ENCODE data around the gene TTLL3. TPM values are rescaled to one million over a fixed set of nuclear protein-coding genes. Genes with fewer than 3 reads are reported as not detected.

TTLL3 gene
- total RNA-seq, 1 experiment from 2014 or later: 8.4 TPM

- ChIA-PET POLR2A (ENCODE audit: unreplicated experiment) (no interaction called here), CTCF (no interaction called here)
- Histone ChIP-seq H3K9me3 (ENCODE audit: low read length) (no peaks in the 10 kb centered on the region), H3K79me2 (ENCODE audit: low read length) (no peaks in the 10 kb centered on the region), H3K9me2 (replicated peaks; ENCODE audit: low read length) (no peaks in the 10 kb centered on the region), H2AFZ (ENCODE audit: low read length) (no peak overlapping the region), H4K20me1 (ENCODE audit: low read length) (no peaks in the 10 kb centered on the region), H3F3A (ENCODE audit: low read length, unreplicated experiment) (peaks cover 4% of the 10 kb centered on the region), H3K9ac (ENCODE audit: low read length) (no peak overlapping the region), H3K4me1 (ENCODE audit: insufficient read depth, low read length) (peaks cover 20% of the 10 kb centered on the region), H3K27me3 (ENCODE audit: low read length) (no peaks in the 10 kb centered on the region), H3K4me2 (ENCODE audit: low read length) (no peak overlapping the region), H3K27ac (ENCODE audit: low read length) (no peak overlapping the region), H3K36me3 (ENCODE audit: low read depth, low read length) (no peaks in the 10 kb centered on the region), H3K4me3 (ENCODE audit: low read length) (no peak overlapping the region)
- intact Hi-C loops (cut with micrococcal nuclease): no loop called here
- DNase-seq (no peak), ATAC-seq (no peak)
- TF ChIP-seq EZH2 (IDR thresholded peaks at IDR 0.05; ENCODE audit: low read length, unreplicated experiment) (no peak), CTCF (conservative IDR thresholded peaks at IDR 0.05; ENCODE audit: low read depth, low read length) (no peak), EZH2phosphoT487 (IDR thresholded peaks at IDR 0.05; ENCODE audit: borderline replicate concordance, low read length) (no peak)
- no TSS peak for BruUV-seq (replicated peaks)
Measured at GRCh38 chr3:9866639-9867038, 56.6 kb downstream of the TTLL3 start.

- TF ChIP-seq CTCF (conservative IDR thresholded peaks at IDR 0.05; ENCODE audit: low read depth, low read length): no peak
- no peak for TF ChIP-seq EZH2phosphoT487 (IDR thresholded peaks at IDR 0.05; ENCODE audit: borderline replicate concordance, low read length)
- TF ChIP-seq EZH2 (IDR thresholded peaks at IDR 0.05; ENCODE audit: low read length, unreplicated experiment): no peak
- Histone ChIP-seq H3F3A (ENCODE audit: low read length, unreplicated experiment) (peaks cover 4% of the 10 kb centered on the region), H3K79me2 (ENCODE audit: low read length) (no peaks in the 10 kb centered on the region), H3K4me2 (ENCODE audit: low read length) (no peak overlapping the region), H3K9ac (ENCODE audit: low read length) (no peak overlapping the region), H3K9me3 (ENCODE audit: low read length) (no peaks in the 10 kb centered on the region), H3K9me2 (replicated peaks; ENCODE audit: low read length) (no peaks in the 10 kb centered on the region), H3K27ac (ENCODE audit: low read length) (no peak overlapping the region), H3K4me3 (ENCODE audit: low read length) (no peak overlapping the region), H2AFZ (ENCODE audit: low read length) (no peak overlapping the region), H4K20me1 (ENCODE audit: low read length) (no peaks in the 10 kb centered on the region), H3K36me3 (ENCODE audit: low read depth, low read length) (no peaks in the 10 kb centered on the region), H3K27me3 (ENCODE audit: low read length) (no peaks in the 10 kb centered on the region), H3K4me1 (ENCODE audit: insufficient read depth, low read length) (peaks cover 25% of the 10 kb centered on the region)
- no TSS peak for BruUV-seq (replicated peaks)
- no peak for ATAC-seq
- ChIA-PET POLR2A (ENCODE audit: unreplicated experiment) (no interaction called here), CTCF (no interaction called here)
- intact Hi-C loops (cut with micrococcal nuclease): no loop called here
- no peak for DNase-seq
Measured at GRCh38 chr3:9867106-9867505, 57.0 kb downstream of the TTLL3 start.

GRCh38 chr3:9869955-9870354, 59.9 kb downstream of the TTLL3 start:
- Histone ChIP-seq H3K36me3 (ENCODE audit: low read depth, low read length) (no peaks in the 10 kb centered on the region), H3K4me2 (ENCODE audit: low read length) (no peak overlapping the region), H4K20me1 (ENCODE audit: low read length) (no peaks in the 10 kb centered on the region), H3K27me3 (ENCODE audit: low read length) (no peaks in the 10 kb centered on the region), H3K9me3 (ENCODE audit: low read length) (no peaks in the 10 kb centered on the region), H3K4me3 (ENCODE audit: low read length) (no peak overlapping the region), H3K4me1 (ENCODE audit: insufficient read depth, low read length) (peaks cover 20% of the 10 kb centered on the region), H3K27ac (ENCODE audit: low read length) (no peak overlapping the region), H3K9me2 (replicated peaks; ENCODE audit: low read length) (no peaks in the 10 kb centered on the region), H3K9ac (ENCODE audit: low read length) (no peak overlapping the region), H3K79me2 (ENCODE audit: low read length) (no peaks in the 10 kb centered on the region), H3F3A (ENCODE audit: low read length, unreplicated experiment) (peaks cover 4% of the 10 kb centered on the region), H2AFZ (ENCODE audit: low read length) (no peak overlapping the region)
- ATAC-seq (no peak), DNase-seq (no peak)
- intact Hi-C loops (cut with micrococcal nuclease): no loop called here
- no peak for TF ChIP-seq EZH2phosphoT487 (IDR thresholded peaks at IDR 0.05; ENCODE audit: borderline replicate concordance, low read length)
- TF ChIP-seq CTCF (conservative IDR thresholded peaks at IDR 0.05; ENCODE audit: low read depth, low read length): no peak
- no peak for TF ChIP-seq EZH2 (IDR thresholded peaks at IDR 0.05; ENCODE audit: low read length, unreplicated experiment)
- CTCF ChIA-PET: no interaction called here
- POLR2A ChIA-PET (ENCODE audit: unreplicated experiment): no interaction called here
- no TSS peak for BruUV-seq (replicated peaks)

Measured in PC-3 (cell line).